Kidney glomerular epithelial cell (primary cell): Measurements from ENCODE around the gene PFDN6.
"Not testable (repeated sequence)": the region's sequence is repeated elsewhere in the genome, so short reads cannot be mapped to it uniquely, and the experiment has no call there.

ENCODE experiments used
- DNase-seq: peaks from one replicate; lab custom pipeline; 2025; lab: John Stamatoyannopoulos, UW

The PFDN6 gene

GRCh38 chr6:33288921-33289783 is at the start of gene PFDN6, which contains the start of gene WDR46:
Gene PFDN6 (plus strand): TSS chr6:33289601. CDS start chr6:33289857, 256 bp downstream.
Gene WDR46 (minus strand): TSS chr6:33289239. CDS start chr6:33289170, 69 bp downstream.
- peak; percentile 98 for DNase-seq

GRCh38 chr6:33241968-33242367 is 47.4 kb upstream of the PFDN6 start:
- DNase-seq: no peak

- DNase-seq: no peak
These were observed 45.9 kb upstream of the PFDN6 start for GRCh38 chr6:33243476-33243875.

- DNase-seq: peak; percentile 73
These were observed 41.3 kb upstream of the PFDN6 start for GRCh38 chr6:33247977-33248642.

GRCh38 chr6:33248643-33248931 is 40.8 kb upstream of the PFDN6 start:
- DNase-seq: no peak

- DNase-seq: peak; percentile 97
These were observed 40.3 kb upstream of the PFDN6 start for GRCh38 chr6:33248932-33249731.

GRCh38 chr6:33249732-33250630 is 39.4 kb upstream of the PFDN6 start:
- DNase-seq: peak; percentile 47

- DNase-seq: no peak
These were observed 38.7 kb upstream of the PFDN6 start for GRCh38 chr6:33250731-33251130.

- DNase-seq: no peak
These were observed 37.9 kb upstream of the PFDN6 start for GRCh38 chr6:33251395-33252012.

- DNase-seq: no peak
These were observed 36.6 kb upstream of the PFDN6 start for GRCh38 chr6:33252759-33253158.

- DNase-seq: no peak
These were observed 34.8 kb upstream of the PFDN6 start for GRCh38 chr6:33254591-33254990.

GRCh38 chr6:33259032-33259431 is 30.4 kb upstream of the PFDN6 start:
- no peak for DNase-seq

- not testable (repeated sequence) for DNase-seq
These were observed 26.9 kb upstream of the PFDN6 start for GRCh38 chr6:33262490-33262889.

GRCh38 chr6:33264015-33264414 is 25.4 kb upstream of the PFDN6 start:
- no peak for DNase-seq

- peak; percentile 53 for DNase-seq
These were observed 18.3 kb upstream of the PFDN6 start for GRCh38 chr6:33271117-33271467.

- DNase-seq: peak; percentile 96
These were observed 17.7 kb upstream of the PFDN6 start, which contains the start of the genes RPS18 and VPS52 for GRCh38 chr6:33271468-33272274. Gene RPS18 (plus strand): TSS chr6:33272075. CDS start chr6:33272120, 45 bp downstream. Gene VPS52 (minus strand): TSS chr6:33271876. CDS start chr6:33271675, 201 bp downstream.

GRCh38 chr6:33272275-33273128 is 16.9 kb upstream of the PFDN6 start:
- no peak for DNase-seq

GRCh38 chr6:33273129-33273923 is 16.1 kb upstream of the PFDN6 start:
- no peak for DNase-seq
